ENCODE data around the gene HGD. TPM values are rescaled to one million over a fixed set of nuclear protein-coding genes. Genes with fewer than 3 reads are reported as not detected.

The HGD gene
- total and polyA plus RNA-seq, 2 of the 13 experiments (the other 11 are each of a cell fraction or from before 2014, with no cell fraction given): 265 to 398 TPM

GRCh38 chr3:120645083-120645845, 36.8 kb downstream of the HGD start:
- Histone ChIP-seq H3K9me3 (ENCODE audit: low read length) (no peaks in the 10 kb centered on the region), H3K4me2 (ENCODE audit: low read depth, low read length) (no peak overlapping the region), H3K36me3 (replicated peaks in 1 of 2; ENCODE audit: control insufficient read depth in 1 of 2, insufficient read depth in 2 of 2, low read length in 2 of 2) (peaks cover 48 to 89% of the 10 kb centered on the region in 2 experiments), H3K27me3 (ENCODE audit: control insufficient read depth in 1 of 2, insufficient read depth in 2 of 2, low read length in 2 of 2) (no peaks in the 10 kb centered on the region), H2AFZ (ENCODE audit: low read length) (no peak overlapping the region), H3K27ac (ENCODE audit: extremely low read length, insufficient read depth, low read length) (no peak overlapping the region), H4K20me1 (ENCODE audit: insufficient read depth, low read length) (no peaks in the 10 kb centered on the region), H3K79me2 (ENCODE audit: insufficient read depth, low read length) (no peaks in the 10 kb centered on the region), H3K4me3 (replicated peaks in 1 of 3; ENCODE audit: insufficient read depth in 1 of 3, low read depth in 2 of 3, low read length in 3 of 3) (no peak overlapping the region), H3K9ac (ENCODE audit: insufficient read depth, low read depth, low read length) (no peak overlapping the region), H3K4me1 (ENCODE audit: insufficient read depth, low read length) (peaks cover 10% of the 10 kb centered on the region)
- TF ChIP-seq MED1 (CRISPR knock-in tag; IDR thresholded peaks at IDR 0.05) (no peak), ZNF124 (CRISPR knock-in tag; IDR thresholded peaks at IDR 0.05) (no peak), ATAD3A (CRISPR knock-in tag; IDR thresholded peaks at IDR 0.05) (no peak), MZF1 (CRISPR knock-in tag; IDR thresholded peaks at IDR 0.05; ENCODE audit: borderline replicate concordance) (no peak), ZNF652 (CRISPR knock-in tag; IDR thresholded peaks at IDR 0.05; ENCODE audit: borderline replicate concordance, low read depth) (no peak), AHR (CRISPR knock-in tag; IDR thresholded peaks at IDR 0.05) (no peak)
- no peak for ATAC-seq
- DNase-seq (ENCODE audit: low spot score): no peak
- no peak for FAIRE-seq
- 99% methylated on average over 5 of the region's 5 CpGs for WGBS (ENCODE audit: low lambda C conversion rate)
- ChIA-PET CTCF (ENCODE audit: low intra/inter-chr PET ratio, low total read pairs) (no interaction called here), POLR2A (interaction anchor here (1.5 kb wide), 1 partner anchor 33 kb away, joined by 4 read pairs; no protein-coding TSS in a partner anchor)
- in situ Hi-C loops (cut with HindIII; ENCODE audit: extremely low pct_ligation_motif_present, low pct_unique_long_range_greater_than_20kb): no loop called here
- no TSS peak for BruUV-seq (replicated peaks)
- intact Hi-C loops (cut with micrococcal nuclease; ENCODE audit: unreplicated experiment): no loop called here

- no peak for FAIRE-seq
- no TSS peak for BruUV-seq (replicated peaks)
- POLR2A ChIA-PET: interaction anchor here (1.0 kb wide), 2 partner anchors 36 to 46 kb away, joined by 3 to 4 read pairs; partner anchors contain the start of gene NDUFB4
- TF ChIP-seq ZNF775 (CRISPR knock-in tag; IDR thresholded peaks at IDR 0.05; ENCODE audit: borderline replicate concordance) (no peak), ZNF235 (CRISPR knock-in tag; IDR thresholded peaks at IDR 0.05; ENCODE audit: borderline replicate concordance) (no peak), ZNF282 (IDR thresholded peaks at IDR 0.05; ENCODE audit: partially characterized antibody) (no peak), ZNF441 (CRISPR knock-in tag; IDR thresholded peaks at IDR 0.05; ENCODE audit: borderline replicate concordance) (no peak)
- H3K9me3 ChIP-seq (ENCODE audit: low read length): no peaks in the 10 kb centered on the region
- H3K9ac ChIP-seq (ENCODE audit: insufficient read depth, low read depth, low read length): no peak overlapping the region
- ATAC-seq: peak; percentile 45
- H3K27ac ChIP-seq (ENCODE audit: extremely low read length, insufficient read depth, low read length): no peak overlapping the region
- no peak overlapping the region for H2AFZ ChIP-seq (ENCODE audit: low read length)
- WGBS (ENCODE audit: low lambda C conversion rate): 95% methylated on average over 4 of the region's 4 CpGs
- CTCF ChIA-PET (ENCODE audit: low intra/inter-chr PET ratio, low total read pairs): no interaction called here
- DNase-seq (ENCODE audit: low spot score): no peak
- H3K4me3 ChIP-seq (replicated peaks in 1 of 3; ENCODE audit: insufficient read depth in 1 of 3, low read depth in 2 of 3, low read length in 3 of 3): no peak overlapping the region
- in situ Hi-C loops (cut with HindIII; ENCODE audit: extremely low pct_ligation_motif_present, low pct_unique_long_range_greater_than_20kb) (no loop called here), intact Hi-C loops (cut with micrococcal nuclease; ENCODE audit: unreplicated experiment) (no loop called here)
- H3K4me1 ChIP-seq (ENCODE audit: insufficient read depth, low read length): no peaks in the 10 kb centered on the region
- no peaks in the 10 kb centered on the region for H3K79me2 ChIP-seq (ENCODE audit: insufficient read depth, low read length)
- no peaks in the 10 kb centered on the region for H4K20me1 ChIP-seq (ENCODE audit: insufficient read depth, low read length)
- peaks cover 46 to 90% of the 10 kb centered on the region in 2 experiments for H3K36me3 ChIP-seq (replicated peaks in 1 of 2; ENCODE audit: control insufficient read depth in 1 of 2, insufficient read depth in 2 of 2, low read length in 2 of 2)
- no peak overlapping the region for H3K4me2 ChIP-seq (ENCODE audit: low read depth, low read length)
- no peaks in the 10 kb centered on the region for H3K27me3 ChIP-seq (ENCODE audit: control insufficient read depth in 1 of 2, insufficient read depth in 2 of 2, low read length in 2 of 2)
Observed at GRCh38 chr3:120642368-120642948, 39.6 kb downstream of the HGD start.

Data from HepG2 (cell line).